ENCODE data around the gene ABHD8.
A peak's percentile ranks its signal among the peaks of the same experiment; 100 is the strongest.

ABHD8 gene

DNA sequence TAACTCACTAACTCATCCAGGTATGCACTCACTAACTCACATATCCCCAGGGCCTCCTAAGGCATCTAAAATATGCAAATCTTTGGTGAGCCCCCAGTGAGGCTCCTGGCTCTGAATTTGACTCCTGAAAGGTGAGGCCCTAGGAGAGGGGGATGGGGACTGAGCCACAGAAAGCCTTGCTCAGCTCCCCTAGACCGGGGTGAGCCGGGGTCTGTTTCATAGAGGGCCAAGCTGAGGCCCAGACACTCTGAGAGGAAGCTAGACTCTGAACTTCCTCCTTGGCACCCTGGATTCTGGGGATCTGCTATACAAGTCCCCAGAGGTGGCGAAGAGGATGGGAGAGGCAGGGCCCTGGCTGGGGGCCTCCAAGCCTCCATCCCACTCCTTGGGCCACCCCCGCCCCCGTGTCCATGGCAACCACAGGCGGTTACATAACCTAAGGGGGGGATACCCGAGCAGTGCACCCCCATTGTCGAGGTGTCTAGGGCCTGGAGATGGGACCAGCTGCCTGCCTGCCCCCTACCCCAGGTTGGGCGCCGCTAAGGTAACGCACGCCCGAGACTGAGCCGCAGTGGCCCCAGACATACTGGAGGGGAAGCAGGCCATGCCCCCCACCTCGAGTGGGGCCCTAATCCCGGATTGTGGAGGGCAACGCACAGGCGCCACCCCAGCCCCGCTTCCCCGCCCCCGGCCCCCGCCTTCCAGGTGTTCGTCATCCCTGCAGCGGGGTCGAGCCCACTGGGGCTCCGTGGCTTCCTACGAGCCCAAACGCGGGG lies 646 bp downstream of the ABHD8 start:
- no peaks in the 10 kb centered on the region for H4K20me1 ChIP-seq (ENCODE audit: insufficient read depth, low read length)
- H3K9ac ChIP-seq (ENCODE audit: low read length): peak overlapping the region; percentile 80
- peak overlapping the region; percentile 75 for H3K27ac ChIP-seq (ENCODE audit: low read depth, low read length, poor library complexity, severe bottlenecking)
- H3K9me3 ChIP-seq (ENCODE audit: low read length): no peaks in the 10 kb centered on the region
- H3K4me3 ChIP-seq (ENCODE audit: low read depth, low read length, poor library complexity, severe bottlenecking): peak overlapping the region; percentile 78
- H3K79me2 ChIP-seq (ENCODE audit: insufficient read depth, low read length): no peaks in the 10 kb centered on the region; the same call in 1 of the 2 replicates
- peaks cover 6% of the 10 kb centered on the region; the same call in 1 of the 2 replicates for H3F3A ChIP-seq (ENCODE audit: insufficient read depth, low read length)
- no peaks in the 10 kb centered on the region for H3K27me3 ChIP-seq (ENCODE audit: insufficient read depth, low read length)
- H3K36me3 ChIP-seq (ENCODE audit: insufficient read depth, low read length): peaks cover 21% of the 10 kb centered on the region
- peaks cover 35% of the 10 kb centered on the region for H3K4me1 ChIP-seq (ENCODE audit: insufficient read depth, low read length, severe bottlenecking)
- no peaks in the 10 kb centered on the region for H3K9me2 ChIP-seq (ENCODE audit: low read depth, low read length)
- no peak overlapping the region for H2AFZ ChIP-seq (ENCODE audit: low read length)
- H3K4me2 ChIP-seq (ENCODE audit: low read length): peak overlapping the region; percentile 84
- TF ChIP-seq, protein P1, sequence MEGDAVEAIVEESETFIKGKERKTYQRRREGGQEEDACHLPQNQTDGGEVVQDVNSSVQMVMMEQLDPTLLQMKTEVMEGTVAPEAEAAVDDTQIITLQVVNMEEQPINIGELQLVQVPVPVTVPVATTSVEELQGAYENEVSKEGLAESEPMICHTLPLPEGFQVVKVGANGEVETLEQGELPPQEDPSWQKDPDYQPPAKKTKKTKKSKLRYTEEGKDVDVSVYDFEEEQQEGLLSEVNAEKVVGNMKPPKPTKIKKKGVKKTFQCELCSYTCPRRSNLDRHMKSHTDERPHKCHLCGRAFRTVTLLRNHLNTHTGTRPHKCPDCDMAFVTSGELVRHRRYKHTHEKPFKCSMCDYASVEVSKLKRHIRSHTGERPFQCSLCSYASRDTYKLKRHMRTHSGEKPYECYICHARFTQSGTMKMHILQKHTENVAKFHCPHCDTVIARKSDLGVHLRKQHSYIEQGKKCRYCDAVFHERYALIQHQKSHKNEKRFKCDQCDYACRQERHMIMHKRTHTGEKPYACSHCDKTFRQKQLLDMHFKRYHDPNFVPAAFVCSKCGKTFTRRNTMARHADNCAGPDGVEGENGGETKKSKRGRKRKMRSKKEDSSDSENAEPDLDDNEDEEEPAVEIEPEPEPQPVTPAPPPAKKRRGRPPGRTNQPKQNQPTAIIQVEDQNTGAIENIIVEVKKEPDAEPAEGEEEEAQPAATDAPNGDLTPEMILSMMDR (IDR thresholded peaks at IDR 0.05; ENCODE audit: low read length): no peak
- TF ChIP-seq EZH2 (IDR thresholded peaks at IDR 0.05; ENCODE audit: borderline replicate concordance, low read length): no peak

DNA sequence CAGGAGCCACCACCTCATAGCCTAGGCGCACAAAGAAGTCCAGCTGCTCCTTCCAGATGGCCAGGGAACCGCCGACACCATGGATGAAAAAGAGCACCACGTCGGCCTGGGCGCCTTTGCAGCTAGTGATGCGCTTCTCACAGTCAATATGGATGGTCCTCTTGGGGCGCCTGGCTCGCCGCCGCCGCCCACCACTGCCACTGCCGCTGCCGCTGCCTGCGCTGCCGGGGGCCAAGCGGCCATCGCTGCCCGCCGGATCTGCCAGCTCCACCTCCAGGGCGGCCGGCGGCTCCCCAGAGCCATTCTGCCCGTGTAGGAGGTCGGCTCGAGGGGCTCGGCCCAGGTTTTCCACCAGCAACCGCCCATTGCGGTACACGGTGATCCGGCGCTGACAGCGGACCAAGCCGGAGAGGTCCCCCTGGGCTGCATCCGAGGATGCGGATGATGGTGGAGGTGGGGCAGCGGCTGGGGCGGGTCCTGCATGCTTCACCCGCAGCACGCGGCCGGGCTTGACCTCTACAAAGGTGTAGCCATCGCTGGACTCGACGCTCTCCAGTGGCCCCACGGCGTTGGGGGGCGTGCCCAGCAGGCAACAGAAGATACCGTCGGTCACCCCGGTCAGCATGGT lies 2.1 kb downstream of the ABHD8 start:
- Histone ChIP-seq H3K79me2 (ENCODE audit: insufficient read depth, low read length) (no peaks in the 10 kb centered on the region), H3K9me2 (ENCODE audit: low read depth, low read length) (no peaks in the 10 kb centered on the region), H4K20me1 (ENCODE audit: insufficient read depth, low read length) (no peaks in the 10 kb centered on the region), H3K4me2 (ENCODE audit: low read length) (no peak overlapping the region), H3K36me3 (ENCODE audit: insufficient read depth, low read length) (peaks cover 34% of the 10 kb centered on the region), H3K4me3 (ENCODE audit: low read depth, low read length, poor library complexity, severe bottlenecking) (no peak overlapping the region), H3F3A (ENCODE audit: insufficient read depth, low read length) (0 out of 2 replicates have a peak, but pooled peaks cover 6% of the 10 kb centered on the region), H3K4me1 (ENCODE audit: insufficient read depth, low read length, severe bottlenecking) (peaks cover 22% of the 10 kb centered on the region), H3K9me3 (ENCODE audit: low read length) (no peaks in the 10 kb centered on the region), H3K27me3 (ENCODE audit: insufficient read depth, low read length) (no peaks in the 10 kb centered on the region), H3K9ac (ENCODE audit: low read length) (no peak overlapping the region), H3K27ac (ENCODE audit: low read depth, low read length, poor library complexity, severe bottlenecking) (no peak overlapping the region), H2AFZ (ENCODE audit: low read length) (no peak overlapping the region)
- TF ChIP-seq, protein P1 (IDR thresholded peaks at IDR 0.05; ENCODE audit: low read length): no peak
- TF ChIP-seq EZH2 (IDR thresholded peaks at IDR 0.05; ENCODE audit: borderline replicate concordance, low read length): no peak

DNA sequence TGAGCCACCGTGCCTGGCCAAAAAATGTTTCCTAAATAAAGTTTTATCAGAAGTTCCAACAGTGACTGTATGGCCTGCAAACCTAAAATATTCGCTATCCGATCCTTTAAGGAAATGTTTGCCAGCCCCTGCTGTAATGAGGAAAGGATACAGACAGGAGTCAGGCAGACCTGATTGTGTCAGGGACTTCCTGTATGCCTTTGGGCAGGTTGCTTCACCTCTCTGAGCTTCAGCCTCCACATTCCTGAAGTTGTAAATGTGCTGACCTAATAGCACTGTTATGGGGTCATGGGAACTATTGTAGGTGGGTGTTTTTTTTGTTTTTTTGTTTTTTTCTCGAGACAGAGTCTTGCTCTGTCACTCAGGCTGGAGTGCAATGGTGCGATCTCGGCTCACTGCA lies 6.2 kb downstream of the ABHD8 start:
- no peaks in the 10 kb centered on the region for H4K20me1 ChIP-seq (ENCODE audit: insufficient read depth, low read length)
- H3K27ac ChIP-seq (ENCODE audit: low read depth, low read length, poor library complexity, severe bottlenecking): no peak overlapping the region
- no peaks in the 10 kb centered on the region for H3K9me3 ChIP-seq (ENCODE audit: low read length)
- peaks cover 21% of the 10 kb centered on the region for H3K4me1 ChIP-seq (ENCODE audit: insufficient read depth, low read length, severe bottlenecking)
- no peak overlapping the region for H3K9ac ChIP-seq (ENCODE audit: low read length)
- H3K79me2 ChIP-seq (ENCODE audit: insufficient read depth, low read length): no peaks in the 10 kb centered on the region
- TF ChIP-seq, protein P1 (IDR thresholded peaks at IDR 0.05; ENCODE audit: low read length): no peak
- TF ChIP-seq EZH2 (IDR thresholded peaks at IDR 0.05; ENCODE audit: borderline replicate concordance, low read length): no peak
- no peak overlapping the region for H3K4me3 ChIP-seq (ENCODE audit: low read depth, low read length, poor library complexity, severe bottlenecking)
- no peaks in the 10 kb centered on the region for H3K27me3 ChIP-seq (ENCODE audit: insufficient read depth, low read length)
- H2AFZ ChIP-seq (ENCODE audit: low read length): no peak overlapping the region
- H3K36me3 ChIP-seq (ENCODE audit: insufficient read depth, low read length): peaks cover 43% of the 10 kb centered on the region
- H3F3A ChIP-seq (ENCODE audit: insufficient read depth, low read length): no peaks in the 10 kb centered on the region
- H3K4me2 ChIP-seq (ENCODE audit: low read length): no peak overlapping the region
- H3K9me2 ChIP-seq (ENCODE audit: low read depth, low read length): no peaks in the 10 kb centered on the region

Measured in OCI-LY1 (cell line).